Keratinocyte (primary cell): Measurements from ENCODE around the gene MTRF1. TPM values are rescaled to one million over a fixed set of nuclear protein-coding genes. Genes with fewer than 3 reads are reported as not detected.

Source experiments
- DNase-seq: peaks from one replicate; pipeline ENCODE4 v3.0.0-alpha.2; 2011; ENCODE audit warnings: low read depth, missing footprints, low spot score
- FAIRE-seq: peaks from 2 replicates; lab custom pipeline; 2011; peaks lifted over from hg19 to GRCh38; lab: Jason Lieb, UNC
- H2AFZ ChIP-seq: 2 replicates; pipeline ENCODE4 v1.6.0; 2012; ENCODE audit warnings: low read length, control low read depth, inconsistent platforms; ENCODE audit not compliant: control insufficient read depth
- H3K27ac ChIP-seq: 2 replicates; pipeline ENCODE4 v1.5.1; 2011; ENCODE audit warnings: low read length; ENCODE audit not compliant: control insufficient read depth, insufficient read depth
- H3K27me3 ChIP-seq: 3 replicates; pipeline ENCODE4 v1.6.0; 2011; ENCODE audit warnings: low read length; ENCODE audit not compliant: control insufficient read depth, insufficient read depth; ENCODE audit errors: extremely low read depth
- H3K36me3 ChIP-seq, 2 experiments: 2 replicates in 1 of 2; 3 replicates in 1 of 2; pipeline ENCODE4 v1.5.1; 2011; ENCODE audit warnings: low read length in 2 of 2, mild to moderate bottlenecking in 1 of 2; ENCODE audit not compliant: control insufficient read depth in 2 of 2, insufficient read depth in 2 of 2; ENCODE audit errors: extremely low read depth in 1 of 2
- H3K4me1 ChIP-seq: 3 replicates; pipeline ENCODE4 v1.5.1; 2011; ENCODE audit warnings: low read length; ENCODE audit not compliant: control insufficient read depth, insufficient read depth; ENCODE audit errors: extremely low read depth
- H3K4me2 ChIP-seq: 3 replicates; pipeline ENCODE4 v1.6.0; 2011; ENCODE audit warnings: low read depth, low read length; ENCODE audit not compliant: control insufficient read depth, insufficient read depth; ENCODE audit errors: extremely low read depth
- H3K4me3 ChIP-seq, 3 experiments: fragments of 200-600 bp in 1 of 3; sonication (generic) in 1 of 3; 2 replicates in 2 of 3; 3 replicates in 1 of 3; pipeline ENCODE4 v1.5.1; 2011 to 2016; ENCODE audit warnings: low read length in 3 of 3, mild to moderate bottlenecking in 3 of 3, control low read depth in 2 of 3, inconsistent platforms in 1 of 3, low read depth in 1 of 3, mixed read lengths in 1 of 3, mixed run types in 1 of 3, moderate library complexity in 1 of 3; ENCODE audit not compliant: control insufficient read depth in 2 of 3, insufficient read depth in 2 of 3; ENCODE audit errors: extremely low read depth in 1 of 3
- H3K79me2 ChIP-seq: 2 replicates; pipeline ENCODE4 v1.6.0; 2012; ENCODE audit warnings: low read length; ENCODE audit not compliant: control insufficient read depth, insufficient read depth
- H3K9ac ChIP-seq: 3 replicates; pipeline ENCODE4 v1.6.0; 2011; ENCODE audit warnings: low read length; ENCODE audit not compliant: control insufficient read depth, insufficient read depth; ENCODE audit errors: extremely low read depth
- H3K9me1 ChIP-seq: 3 replicates; pipeline ENCODE4 v1.6.0; 2011; ENCODE audit warnings: low read length; ENCODE audit not compliant: control insufficient read depth, insufficient read depth; ENCODE audit errors: extremely low read depth
- H3K9me3 ChIP-seq: 2 replicates; pipeline ENCODE4 v1.5.1; 2012; ENCODE audit warnings: low read depth, low read length; ENCODE audit not compliant: control insufficient read depth
- H4K20me1 ChIP-seq: 3 replicates; pipeline ENCODE4 v1.6.0; 2011; ENCODE audit warnings: low read length; ENCODE audit not compliant: control insufficient read depth, insufficient read depth; ENCODE audit errors: extremely low read depth
- CTCF ChIP-seq, 3 experiments: IDR thresholded peaks in 1 of 3; conservative IDR thresholded peaks in 1 of 3; optimal IDR thresholded peaks in 1 of 3; 2 replicates in 2 of 3; 3 replicates in 1 of 3; pipeline versions ENCODE3 to v1.5.1; 2011; ENCODE audit warnings: low read length in 3 of 3, mild to moderate bottlenecking in 3 of 3, moderate library complexity in 2 of 3, control low read depth in 1 of 3, inconsistent platforms in 1 of 3; ENCODE audit not compliant: insufficient read depth in 2 of 3; ENCODE audit errors: extremely low read depth in 1 of 3
- EZH2 ChIP-seq: IDR thresholded peaks from one replicate; pipeline ENCODE4 v1.6.1; 2012; ENCODE audit warnings: inconsistent platforms, mild to moderate bottlenecking, low read length, moderate library complexity
- dilution Hi-C: fragments of 300-500 bp; cut with MboI; formaldehyde crosslinking; loops from one replicate; pipeline ENCODE4 v1.7.0; 2020; ENCODE audit warnings: low sequenced_read_pairs; ENCODE audit not compliant: extremely low pct_ligation_motif_present
- polyA plus RNA-seq, 5 experiments: library from polyadenylated mRNA; depleted of rRNA in 3 of 5; stranded (reverse) in 3 of 5; stranded (forward) in 1 of 5; unstranded in 1 of 5; fragments of >200 nt; gene quantifications; 1 replicate in 1 of 5; 2 replicates in 3 of 5; 3 replicates in 1 of 5; pipeline versions ENCODE4 v1.2.1 to v1.2.3, GENCODE V29; 2011 to 2012; ENCODE audit warnings: missing spikeins in 2 of 5, low read depth in 1 of 5, low replicate concordance in 1 of 5

MTRF1 gene
- polyA plus RNA-seq, 1 donor (not counting 4 experiments of a cell fraction or from before 2014, with no cell fraction given): 16.9 TPM

- no peaks in the 10 kb centered on the region for H3K9me3 ChIP-seq
- H3K79me2 ChIP-seq: peaks cover 49% of the 10 kb centered on the region
- TF ChIP-seq EZH2: no peak
- TF ChIP-seq CTCF (optimal IDR thresholded peaks at IDR 0.05 in 1 of 3, IDR thresholded peaks at IDR 0.05 in 1 of 3, conservative IDR thresholded peaks at IDR 0.05 in 1 of 3; ENCODE audit: extremely low read depth in 1 of 3, insufficient read depth in 2 of 3, low read length in 3 of 3): no peak
- peak within 1 kb of the TSS; percentile 99 for H2AFZ ChIP-seq
- DNase-seq (peak; percentile 33), FAIRE-seq (no peak)
- peak within 1 kb of the TSS; percentile 94 for H3K9ac ChIP-seq
- H3K9me1 ChIP-seq: no peaks in the 10 kb centered on the region
- no peaks in the 10 kb centered on the region for H3K36me3 ChIP-seq
- H4K20me1 ChIP-seq: no peaks in the 10 kb centered on the region
- peak within 1 kb of the TSS; percentile 94 for H3K27ac ChIP-seq
- dilution Hi-C loops: no loop called here
- peaks cover 20% of the 10 kb centered on the region for H3K4me1 ChIP-seq
- no peaks in the 10 kb centered on the region for H3K27me3 ChIP-seq
- peak within 1 kb of the TSS; percentile 79 for H3K4me2 ChIP-seq
- H3K4me3 ChIP-seq: peak within 1 kb of the TSS; percentile 94 to 98 (median 97)
Measured at GRCh38 chr13:41310963-41311405, 47.6 kb upstream of the MTRF1 start, which contains the start of gene NAA16. Gene NAA16 (plus strand): TSS chr13:41311267. CDS start chr13:41311529, 262 bp downstream.

GRCh38 chr13:41307884-41308640, 44.7 kb upstream of the MTRF1 start:
- dilution Hi-C loops: no loop called here
- no peak overlapping the region for H2AFZ ChIP-seq
- FAIRE-seq (no peak), DNase-seq (no peak)
- no peak overlapping the region for H3K4me3 ChIP-seq
- no peak overlapping the region for H3K27ac ChIP-seq
- no peak overlapping the region for H3K9ac ChIP-seq
- peaks cover 20% of the 10 kb centered on the region for H3K79me2 ChIP-seq
- H3K9me1 ChIP-seq: no peaks in the 10 kb centered on the region
- H3K27me3 ChIP-seq: no peaks in the 10 kb centered on the region
- no peaks in the 10 kb centered on the region for H3K9me3 ChIP-seq
- TF ChIP-seq CTCF (optimal IDR thresholded peaks at IDR 0.05 in 1 of 3, IDR thresholded peaks at IDR 0.05 in 1 of 3, conservative IDR thresholded peaks at IDR 0.05 in 1 of 3; ENCODE audit: extremely low read depth in 1 of 3, insufficient read depth in 2 of 3, low read length in 3 of 3) (no peak), EZH2 (no peak)
- no peak overlapping the region for H3K4me2 ChIP-seq
- H4K20me1 ChIP-seq: no peaks in the 10 kb centered on the region
- H3K36me3 ChIP-seq: no peaks in the 10 kb centered on the region
- H3K4me1 ChIP-seq: peaks cover 1% of the 10 kb centered on the region
